ENCODE results near the gene TESPA1. TPM values are rescaled to one million over a fixed set of nuclear protein-coding genes. Genes with fewer than 3 reads are reported as not detected.

Gene TESPA1, protein sequence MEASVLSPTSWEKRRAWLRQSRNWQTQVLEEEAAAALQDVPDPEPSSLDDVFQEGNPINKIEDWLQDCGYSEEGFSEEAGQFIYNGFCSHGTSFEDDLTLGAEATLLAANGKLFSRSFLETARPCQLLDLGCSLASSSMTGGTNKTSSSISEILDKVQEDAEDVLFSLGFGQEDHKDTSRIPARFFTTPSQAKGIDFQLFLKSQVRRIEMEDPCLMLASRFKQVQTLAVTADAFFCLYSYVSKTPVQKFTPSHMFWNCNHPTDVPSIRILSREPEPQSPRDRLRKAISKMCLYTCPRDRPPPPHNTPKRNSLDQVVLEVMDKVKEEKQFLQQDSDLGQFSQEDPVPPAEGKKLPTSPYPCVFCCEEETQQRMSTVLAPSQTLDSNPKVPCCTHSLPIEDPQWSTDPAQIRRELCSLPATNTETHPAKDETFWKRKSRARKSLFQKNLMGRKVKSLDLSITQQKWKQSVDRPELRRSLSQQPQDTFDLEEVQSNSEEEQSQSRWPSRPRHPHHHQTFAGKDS
- 1.1 and 1.4 TPM in 2 replicates for total RNA-seq (2011; cell fraction: chromatin; rRNA removed; ENCODE audit: low replicate concordance)
- total RNA-seq (2011; cell fraction: nucleolus; rRNA removed) = 1.0 and 1.6 TPM in 2 replicates
- total RNA-seq (2011; cell fraction: nucleoplasm; rRNA removed) = 0.15 and 0.59 TPM in 2 replicates
- total RNA-seq (2014; rRNA removed) = 2.7 and 2.8 TPM in 2 replicates
- 3.5 and 4.4 TPM in 2 replicates for total RNA-seq (2014; rRNA removed; fragmentation: Illumina TruSeq; extraction: Trizol)
- 6.4 and 6.6 TPM in 2 replicates for total RNA-seq (2015; rRNA removed; fragmentation: Illumina TruSeq; extraction: Trizol)
- total RNA-seq (2021) = 2.4 and 3.8 TPM in 2 replicates
- 0.72 and 2.7 TPM in 2 replicates for polyA plus RNA-seq (2011; rRNA removed)
- 0.45 and 1.7 TPM in 2 replicates for polyA plus RNA-seq (2011; cell fraction: cytosol; rRNA removed)
- 1.8 and 7.2 TPM in 2 replicates for polyA plus RNA-seq (2011; cell fraction: nucleus; rRNA removed)
- 6.1 and 17.9 TPM in 2 replicates for polyA plus RNA-seq (2012)
- 6.3 and 7.1 TPM in 2 replicates for polyA plus RNA-seq (2014; fragmentation: Illumina TruSeq; extraction: Trizol)
- polyA plus RNA-seq (2014; fragmentation: Nextera tagmentation; extraction: Ambion mirVana) = 1 to 10 TPM; 1.3 to 1.5 TPM
- 2.1 and 3.3 TPM in 2 replicates for polyA plus RNA-seq (2014; rRNA removed)
- 0.84 and 1.7 TPM in 2 replicates for polyA minus RNA-seq (2011; rRNA and poly(A)+ RNA removed)
- 5.1 TPM in 1 of 2 replicates, not detected in the other for polyA minus RNA-seq (2011; cell fraction: cytosol; rRNA and poly(A)+ RNA removed)
- 0.67 and 4.9 TPM in 2 replicates for polyA minus RNA-seq (2011; cell fraction: nucleus; rRNA and poly(A)+ RNA removed)
- Bru-seq, nascent RNA = percentile 45 among the genes with signal in this experiment
- BruChase-seq, experiment 1, labeled RNA remaining after a 2-hour chase = percentile 45 among the genes with signal in this experiment
- BruChase-seq, experiment 2, labeled RNA remaining after a 6-hour chase = percentile 46 among the genes with signal in this experiment
- long read RNA-seq, experiment 1 = 0 reads
- long read RNA-seq, experiment 2, partial matches to known transcripts = 0 of 3 reads
- long read RNA-seq, experiment 2, other reads (novel, unspliced or antisense) = 2 of 3 reads
- long read RNA-seq, experiment 3 = 0 reads

DNA sequence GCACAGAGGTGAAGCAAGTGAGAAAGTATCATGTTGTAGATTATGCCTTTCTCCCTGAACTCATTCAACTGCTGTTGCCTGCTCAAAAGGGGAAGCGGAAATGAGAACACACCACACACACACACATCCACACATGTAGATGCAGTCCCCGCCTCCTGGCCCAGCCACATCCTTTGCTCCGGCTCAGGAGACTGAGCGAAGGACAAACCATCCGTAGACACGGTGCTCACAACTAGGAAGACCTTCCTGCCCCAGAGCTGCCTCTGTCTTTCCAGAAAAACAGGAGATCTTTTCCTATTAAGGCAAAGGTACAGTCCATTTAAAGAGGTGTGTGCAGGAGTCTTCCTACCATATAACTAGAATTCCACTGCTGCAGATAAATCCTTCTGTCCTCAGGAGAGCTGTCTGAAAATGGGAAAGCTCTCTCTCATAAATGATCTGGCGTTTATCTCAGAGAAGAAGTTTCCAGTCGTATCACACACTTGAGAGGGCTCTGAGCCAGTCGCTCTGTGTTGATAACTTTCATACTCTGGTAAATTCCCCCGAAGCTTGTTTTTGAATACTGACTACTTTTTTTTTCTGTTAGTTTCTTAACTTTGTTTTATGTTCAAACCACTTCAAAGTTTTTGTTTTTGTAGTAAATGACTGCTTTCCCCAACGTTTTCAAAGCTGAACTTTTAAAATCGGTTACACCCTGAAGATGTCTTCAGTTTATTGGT lies at the start of gene TESPA1:
TESPA1 (minus strand) TSS at position 105 of the 719 bp plus-strand sequence. CDS start 10,200 bp downstream, outside the sequence.
- WGBS (ENCODE audit: insufficient coverage, low coverage, missing lambda C conversion rate) = 16% methylated on average over 12 of the region's 12 CpGs
- no peaks in the 10 kb centered on the region for H3K79me2 ChIP-seq (ENCODE audit: control insufficient read depth, insufficient read depth, low read length)
- POLR2A ChIA-PET = interaction anchor here (0.8 to 1.5 kb wide), 3 partner anchors 14 to 18 kb away, joined by 3 to 4 read pairs (median 4); no protein-coding TSS in a partner anchor
- peak within 1 kb of the TSS; percentile 14; the same call in 1 of the 2 replicates for H3K4me3 ChIP-seq
- peak within 1 kb of the TSS; percentile 14 to 33; a peak in 2 of 4 replicates for H3K9ac ChIP-seq (ENCODE audit: insufficient read depth in 1 of 2, low read depth in 2 of 2, low read length in 2 of 2)
- intact Hi-C loops (cut with micrococcal nuclease) = no loop called here
- peaks cover 11 to 55% of the 10 kb centered on the region in 2 experiments for H3K4me1 ChIP-seq (replicated peaks in 1 of 2; ENCODE audit: control insufficient read depth in 2 of 2, insufficient read depth in 2 of 2, low read length in 2 of 2)
- BruUV-seq (replicated peaks) = TSS peak; percentile 74
- H3K4me2 ChIP-seq (ENCODE audit: insufficient read depth, low read length) = peak within 1 kb of the TSS; percentile 59
- in situ Hi-C loops (cut with MboI) = no loop called here
- peak within 1 kb of the TSS; percentile 83 for H2AFZ ChIP-seq (ENCODE audit: low read depth, low read length)
- H3K36me3 ChIP-seq (ENCODE audit: control insufficient read depth, insufficient read depth, low read length) = no peaks in the 10 kb centered on the region
- CTCF ChIA-PET (ENCODE audit: low intra/inter-chr PET ratio) = interaction anchor here (1.1 kb wide), 1 partner anchor 85 kb away, joined by 3 read pairs; no protein-coding TSS in a partner anchor
- H3K27me3 ChIP-seq (ENCODE audit: control insufficient read depth in 2 of 2, insufficient read depth in 2 of 2, low read length in 2 of 2) = no peaks in the 10 kb centered on the region
- no peaks in the 10 kb centered on the region for H4K20me1 ChIP-seq (replicated peaks; ENCODE audit: control insufficient read depth, insufficient read depth, low read length)
- no peaks in the 10 kb centered on the region for H3K9me3 ChIP-seq (replicated peaks; ENCODE audit: control insufficient read depth, insufficient read depth, low read depth, low read length)
- no peaks in the 10 kb centered on the region for H3K9me1 ChIP-seq (ENCODE audit: control insufficient read depth, insufficient read depth, low read length)
- ATAC-seq = peak; percentile 67
- peak within 1 kb of the TSS; percentile 41 for H3K27ac ChIP-seq (ENCODE audit: extremely low read depth, low read depth, low read length)
- peak in 2 of 4 experiments; percentile 49 to 65 for DNase-seq (ENCODE audit: extremely low read depth in 1 of 4, low spot score in 3 of 4)
- FAIRE-seq = peak; percentile 29
- TF ChIP-seq CAMTA2 (CRISPR knock-in tag; conservative IDR thresholded peaks at IDR 0.05) (no peak), ZBTB8A (IDR thresholded peaks at IDR 0.05; ENCODE audit: partially characterized antibody) (no peak), VEZF1 (CRISPR knock-in tag; IDR thresholded peaks at IDR 0.05) (peak; percentile 32; the same call in 1 of the 2 replicates), ZBTB17 (CRISPR knock-in tag; IDR thresholded peaks at IDR 0.05) (0 out of 2 replicates have a peak, but pooled peaks have one; percentile 47), CGGBP1 (CRISPR knock-in tag; IDR thresholded peaks at IDR 0.05) (no peak), SLC30A9 (CRISPR knock-in tag; IDR thresholded peaks at IDR 0.05) (no peak), HNRNPL (IDR thresholded peaks at IDR 0.05; ENCODE audit: low read depth, low read length) (no peak), TFAP4 (CRISPR knock-in tag; IDR thresholded peaks at IDR 0.05; ENCODE audit: borderline replicate concordance) (peak; percentile 52; the same call in 1 of the 2 replicates), ZNF347 (CRISPR knock-in tag; IDR thresholded peaks at IDR 0.05; ENCODE audit: low read depth) (no peak), POLR3A (IDR thresholded peaks at IDR 0.05; ENCODE audit: borderline replicate concordance, extremely low read depth, insufficient read depth, insufficient read length) (no peak)
